ENCODE data around the gene ACBD6. TPM values are rescaled to one million over a fixed set of nuclear protein-coding genes. Genes with fewer than 3 reads are reported as not detected.

The ACBD6 gene
- total RNA-seq, 1 donor from 2014 or later, result 33.4 TPM

- intact Hi-C loops (cut with DNase I), result no loop called here
- ATAC-seq (no peak), DNase-seq (ENCODE audit: low spot score) (no peak)
These were observed 263.0 kb downstream of the ACBD6 start for GRCh38 chr1:180239145-180240096.

GRCh38 chr1:180238675-180239074 is 263.7 kb downstream of the ACBD6 start:
- ATAC-seq (no peak), DNase-seq (ENCODE audit: low spot score) (no peak)
- intact Hi-C loops (cut with DNase I), result no loop called here

Small RNAs within 50 kb of the gene (microRNA-seq; reads per million reads assigned to microRNA genes)
- gene MIR3121, result not detected

Other genes starting within 250 kb of the ACBD6 start
- gene OVAAL, start 56.4 kb upstream of the ACBD6 start, total RNA-seq, result not detected
- gene XPR1, start 129.4 kb upstream of the ACBD6 start, total RNA-seq, result 19.9 TPM